ENCODE results near the gene CAPS.
A peak's percentile ranks its signal among the peaks of the same experiment; 100 is the strongest.
"Not testable (repeated sequence)": the region's sequence is repeated elsewhere in the genome, so short reads cannot be mapped to it uniquely, and the experiment has no call there.

The CAPS gene

DNA sequence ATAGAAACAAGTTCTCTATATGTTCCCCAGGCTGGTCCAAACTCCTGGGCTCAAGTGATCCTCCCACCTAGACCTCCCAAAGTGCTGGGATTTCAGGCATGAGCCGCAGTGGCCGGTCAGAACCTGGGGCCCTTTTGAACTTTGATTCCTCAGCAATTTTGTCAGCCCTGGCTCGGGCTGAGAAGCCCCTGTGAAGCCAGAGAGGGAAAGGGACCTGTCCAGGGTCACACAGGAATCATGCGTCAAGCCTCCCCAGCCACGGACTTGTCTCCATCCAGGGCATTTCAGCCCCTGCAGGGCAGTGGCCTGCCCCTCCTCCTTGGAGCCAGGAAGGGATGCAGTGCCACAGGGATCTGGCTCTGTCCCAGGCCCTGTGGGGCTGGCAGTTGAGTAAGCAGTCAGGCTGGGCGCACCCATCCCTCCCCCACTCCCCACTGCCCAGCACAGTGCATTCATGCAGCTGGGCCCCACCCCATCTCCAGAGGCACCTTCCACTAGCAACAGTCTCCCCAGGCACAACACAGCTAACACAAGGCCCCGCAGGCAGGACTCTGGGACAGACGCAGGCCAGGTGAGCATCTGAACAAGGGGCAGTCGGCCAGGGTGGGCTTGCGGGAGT is at the start of gene CAPS:
TSS of gene CAPS (plus strand) at position 516 of the 619 bp plus-strand sequence. CDS start 153 bp downstream, outside the sequence.
- H3K27me3 Mint-ChIP-seq: no peaks in the 10 kb centered on the region
- H3K4me3 Mint-ChIP-seq: no peak within 1 kb of the TSS
- no peaks in the 10 kb centered on the region for H3K4me1 Mint-ChIP-seq (ENCODE audit: low read depth)
- no peaks in the 10 kb centered on the region for H3K9me3 Mint-ChIP-seq
- H3K27ac Mint-ChIP-seq: peak within 1 kb of the TSS; percentile 49
- peaks cover 4% of the 10 kb centered on the region for H3K36me3 Mint-ChIP-seq (ENCODE audit: low read depth)

DNA sequence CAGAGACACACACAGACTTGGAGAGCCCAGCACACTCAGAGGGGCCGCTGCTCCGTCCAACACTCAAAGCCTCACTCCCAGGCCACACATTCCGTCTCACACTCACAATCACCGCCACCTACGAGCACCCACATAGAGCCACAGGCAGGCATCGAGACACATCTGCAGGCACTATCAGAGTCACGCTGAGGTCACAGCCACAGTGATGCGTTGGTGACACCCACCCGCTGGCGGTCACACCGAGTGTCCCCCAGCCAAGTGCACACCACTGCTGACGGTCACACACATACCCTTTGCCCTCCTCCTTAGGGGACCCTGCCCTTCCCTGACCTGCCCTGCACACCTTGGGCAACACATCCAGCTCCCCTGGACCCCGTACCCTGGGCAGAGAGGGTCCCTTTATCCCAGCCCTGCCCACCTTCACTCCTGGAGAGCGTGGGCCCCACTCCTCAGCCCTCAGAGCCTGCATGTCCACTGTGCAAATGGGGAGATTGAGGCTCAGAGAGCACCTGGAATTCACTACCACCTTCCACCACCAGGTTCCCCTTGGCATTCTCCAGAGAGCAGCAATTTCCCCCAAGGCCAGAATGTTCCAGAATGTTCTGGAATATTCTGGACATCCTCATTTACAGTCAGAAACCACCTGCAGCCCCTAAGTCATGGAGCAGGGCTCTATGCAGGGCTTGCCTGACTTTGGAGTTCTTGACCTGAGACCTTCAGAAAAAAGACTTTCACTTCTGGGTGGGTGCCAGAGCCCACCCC is 49.1 kb upstream of the CAPS start:
- H3K9me3 Mint-ChIP-seq: no peaks in the 10 kb centered on the region
- no peaks in the 10 kb centered on the region for H3K4me1 Mint-ChIP-seq (ENCODE audit: low read depth)
- H3K36me3 Mint-ChIP-seq (ENCODE audit: low read depth): no peaks in the 10 kb centered on the region
- H3K4me3 Mint-ChIP-seq: no peak overlapping the region
- no peak overlapping the region for H3K27ac Mint-ChIP-seq
- no peaks in the 10 kb centered on the region for H3K27me3 Mint-ChIP-seq

- no peak overlapping the region for H3K4me3 Mint-ChIP-seq
- H3K9me3 Mint-ChIP-seq: no peaks in the 10 kb centered on the region
- H3K27ac Mint-ChIP-seq: no peak overlapping the region
- no peaks in the 10 kb centered on the region for H3K36me3 Mint-ChIP-seq (ENCODE audit: low read depth)
- no peaks in the 10 kb centered on the region for H3K27me3 Mint-ChIP-seq
- no peaks in the 10 kb centered on the region for H3K4me1 Mint-ChIP-seq (ENCODE audit: low read depth)
Observed at GRCh38 chr19:5865772-5866171, 48.3 kb upstream of the CAPS start.

GRCh38 chr19:5867201-5868136 is 46.6 kb upstream of the CAPS start:
- Mint-ChIP-seq H3K27ac (no peak overlapping the region), H3K36me3 (ENCODE audit: low read depth) (no peaks in the 10 kb centered on the region), H3K4me1 (ENCODE audit: low read depth) (no peaks in the 10 kb centered on the region), H3K4me3 (no peak overlapping the region), H3K9me3 (no peaks in the 10 kb centered on the region), H3K27me3 (no peaks in the 10 kb centered on the region)

GRCh38 chr19:5870986-5871394 is 43.1 kb upstream of the CAPS start:
- no peaks in the 10 kb centered on the region for H3K9me3 Mint-ChIP-seq
- no peak overlapping the region for H3K27ac Mint-ChIP-seq
- no peak overlapping the region for H3K4me3 Mint-ChIP-seq
- H3K4me1 Mint-ChIP-seq (ENCODE audit: low read depth): no peaks in the 10 kb centered on the region
- H3K27me3 Mint-ChIP-seq: no peaks in the 10 kb centered on the region
- no peaks in the 10 kb centered on the region for H3K36me3 Mint-ChIP-seq (ENCODE audit: low read depth)

- Mint-ChIP-seq H3K27me3 (peaks cover 3% of the 10 kb centered on the region), H3K4me1 (ENCODE audit: low read depth) (no peaks in the 10 kb centered on the region), H3K36me3 (ENCODE audit: low read depth) (no peaks in the 10 kb centered on the region), H3K27ac (no peak overlapping the region), H3K9me3 (no peaks in the 10 kb centered on the region), H3K4me3 (no peak overlapping the region)
Observed at GRCh38 chr19:5873617-5874199, 40.3 kb upstream of the CAPS start.

- not testable (repeated sequence) for H3K4me3 Mint-ChIP-seq; H3K27me3 Mint-ChIP-seq; H3K36me3 Mint-ChIP-seq (ENCODE audit: low read depth); H3K27ac Mint-ChIP-seq; H3K4me1 Mint-ChIP-seq (ENCODE audit: low read depth); H3K9me3 Mint-ChIP-seq
Observed at GRCh38 chr19:5874496-5874895, 39.6 kb upstream of the CAPS start.

DNA sequence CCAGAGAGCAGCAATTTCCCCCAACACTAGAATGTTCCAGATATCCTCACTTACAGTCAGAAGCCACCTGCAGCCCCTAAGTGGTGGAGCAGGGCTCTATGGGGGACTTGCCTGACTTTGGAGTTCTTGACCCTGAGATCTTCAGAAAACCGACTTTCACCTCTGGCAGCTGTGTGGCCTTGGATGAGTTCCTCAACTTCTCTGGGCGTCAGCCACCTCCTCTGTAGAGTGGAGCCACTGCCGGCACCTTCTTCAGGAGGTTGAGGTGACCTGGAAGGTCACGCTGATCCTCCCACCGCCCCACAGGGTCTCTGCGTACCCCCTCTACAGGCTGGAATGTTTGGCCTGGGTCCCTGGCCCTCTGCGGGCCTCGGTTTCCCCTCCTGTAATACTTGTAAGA is 36.6 kb upstream of the CAPS start:
- Mint-ChIP-seq H3K4me3 (no peak overlapping the region), H3K27ac (no peak overlapping the region), H3K36me3 (ENCODE audit: low read depth) (no peaks in the 10 kb centered on the region), H3K27me3 (peaks cover 10% of the 10 kb centered on the region), H3K9me3 (no peaks in the 10 kb centered on the region), H3K4me1 (ENCODE audit: low read depth) (no peaks in the 10 kb centered on the region)

DNA sequence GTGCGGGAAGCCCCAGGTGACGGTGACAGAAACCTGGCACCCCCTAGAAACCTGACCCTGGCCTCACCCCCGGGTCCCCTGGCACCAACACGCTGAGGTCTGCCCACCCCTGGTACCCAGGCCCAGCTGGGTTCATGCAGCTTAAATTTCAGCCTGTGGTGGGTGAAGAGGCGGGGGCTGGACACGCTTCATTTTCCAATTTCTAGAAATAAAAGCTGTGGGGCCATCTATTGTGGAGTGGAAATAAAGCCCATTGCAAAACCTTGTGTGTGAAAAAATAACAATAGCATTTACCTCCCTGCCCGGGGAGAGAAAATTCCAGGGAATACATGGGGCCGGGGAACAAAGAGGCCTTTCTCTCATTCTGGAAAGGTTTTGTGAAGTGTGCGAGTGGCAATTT is 36.2 kb upstream of the CAPS start:
- Mint-ChIP-seq H3K4me3 (no peak overlapping the region), H3K27me3 (peaks cover 13% of the 10 kb centered on the region), H3K9me3 (no peaks in the 10 kb centered on the region), H3K27ac (no peak overlapping the region), H3K4me1 (ENCODE audit: low read depth) (no peaks in the 10 kb centered on the region), H3K36me3 (ENCODE audit: low read depth) (no peaks in the 10 kb centered on the region)

DNA sequence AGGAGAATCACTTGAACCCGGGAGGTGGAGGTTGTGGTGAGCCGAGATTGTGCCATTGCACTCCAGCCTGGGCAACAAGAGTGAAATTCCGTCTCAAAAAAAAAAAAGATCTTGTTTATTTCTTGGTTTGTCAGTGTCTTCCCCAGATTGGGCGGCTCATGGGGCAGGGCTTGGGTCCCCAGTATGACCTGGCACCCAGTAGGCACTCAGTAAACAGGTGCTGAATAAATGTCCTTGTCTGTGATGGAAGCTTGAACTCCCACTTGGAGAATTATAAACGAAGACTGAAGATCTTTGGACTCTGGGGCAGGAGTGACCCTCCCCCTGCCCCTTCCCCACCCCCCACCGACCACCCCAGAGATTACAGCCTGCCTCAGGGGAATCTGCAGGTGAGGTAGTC is 33.9 kb upstream of the CAPS start:
- no peak overlapping the region for H3K27ac Mint-ChIP-seq
- no peaks in the 10 kb centered on the region for H3K9me3 Mint-ChIP-seq
- peaks cover 18% of the 10 kb centered on the region for H3K27me3 Mint-ChIP-seq
- no peaks in the 10 kb centered on the region for H3K4me1 Mint-ChIP-seq (ENCODE audit: low read depth)
- H3K36me3 Mint-ChIP-seq (ENCODE audit: low read depth): no peaks in the 10 kb centered on the region
- H3K4me3 Mint-ChIP-seq: no peak overlapping the region

DNA sequence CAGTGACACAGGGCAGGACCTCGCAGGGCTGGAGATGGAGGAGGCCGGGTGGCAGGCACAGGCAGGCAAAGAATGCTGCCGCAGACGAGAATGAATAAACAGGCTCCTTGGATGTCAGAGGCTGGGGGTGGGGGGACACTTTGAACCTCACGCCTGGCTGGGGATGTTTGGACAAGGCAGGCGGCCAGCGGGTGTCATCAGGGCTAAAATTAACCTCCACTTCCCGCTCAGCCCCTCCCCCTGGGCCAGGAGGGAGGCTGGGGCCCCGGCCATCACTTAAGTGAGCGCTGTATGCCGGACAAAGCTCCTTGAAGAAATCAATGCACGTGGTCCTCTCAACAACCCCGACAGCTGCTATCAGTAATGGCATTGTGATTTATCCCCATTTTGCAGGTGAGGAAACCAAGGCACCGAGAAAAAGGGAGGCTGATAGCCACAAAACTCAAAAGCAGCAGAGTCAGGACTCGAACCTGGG is 33.4 kb upstream of the CAPS start:
- no peaks in the 10 kb centered on the region for H3K36me3 Mint-ChIP-seq (ENCODE audit: low read depth)

DNA sequence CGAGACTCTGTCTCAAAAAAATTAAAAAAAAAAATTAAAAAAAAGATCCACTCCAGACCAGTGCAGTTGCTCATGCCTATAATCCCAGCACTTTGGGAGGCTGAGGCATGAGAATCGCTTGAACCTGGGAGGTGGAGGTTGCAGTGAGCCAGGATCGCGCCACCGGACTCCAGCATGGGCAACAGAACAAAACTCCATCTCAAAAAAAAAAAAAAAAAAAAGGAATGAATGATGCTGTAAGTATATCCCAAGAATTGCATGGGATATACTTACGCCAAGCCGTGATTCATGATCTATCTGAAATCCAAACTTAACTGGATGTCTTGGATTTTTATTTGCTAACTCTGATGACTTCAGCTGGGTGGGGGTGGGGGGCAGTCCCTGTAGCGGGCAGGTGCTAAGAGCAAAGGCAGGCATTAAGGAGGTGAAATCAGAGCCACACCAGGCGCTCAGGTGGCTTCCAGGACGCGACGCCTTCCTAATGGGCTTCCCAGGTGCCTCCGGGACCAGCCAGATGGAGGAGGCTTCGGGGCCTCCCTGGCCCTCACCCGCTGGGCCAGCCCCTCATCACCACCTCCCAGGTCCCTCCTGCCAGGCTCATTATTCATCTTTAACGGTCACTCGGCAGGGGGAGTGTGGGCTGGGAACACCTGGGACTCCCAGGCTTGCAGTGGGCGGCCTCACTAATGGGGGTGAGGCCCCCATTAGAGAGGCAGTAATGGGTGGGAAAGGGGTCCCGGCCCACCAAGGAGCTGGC is 32.3 kb upstream of the CAPS start:
- Mint-ChIP-seq H3K27ac (no peak overlapping the region), H3K27me3 (peaks cover 23% of the 10 kb centered on the region), H3K4me3 (no peak overlapping the region), H3K36me3 (ENCODE audit: low read depth) (no peaks in the 10 kb centered on the region), H3K4me1 (ENCODE audit: low read depth) (no peaks in the 10 kb centered on the region), H3K9me3 (no peaks in the 10 kb centered on the region)

More for the DNA sequence above, 33.4 kb upstream of the CAPS start:
- Mint-ChIP-seq H3K27ac (no peak overlapping the region), H3K4me1 (ENCODE audit: low read depth) (no peaks in the 10 kb centered on the region), H3K27me3 (peaks cover 23% of the 10 kb centered on the region), H3K4me3 (no peak overlapping the region), H3K9me3 (no peaks in the 10 kb centered on the region)

- H3K27ac Mint-ChIP-seq: no peak overlapping the region
Observed at GRCh38 chr19:5882421-5882968, 31.6 kb upstream of the CAPS start.

More at GRCh38 chr19:5882421-5882968, 31.6 kb upstream of the CAPS start:
- H3K36me3 Mint-ChIP-seq (ENCODE audit: low read depth): no peaks in the 10 kb centered on the region
- peaks cover 20% of the 10 kb centered on the region for H3K27me3 Mint-ChIP-seq
- no peaks in the 10 kb centered on the region for H3K9me3 Mint-ChIP-seq
- H3K4me3 Mint-ChIP-seq: no peak overlapping the region
- no peaks in the 10 kb centered on the region for H3K4me1 Mint-ChIP-seq (ENCODE audit: low read depth)
